ENCODE results near the gene PPP1R9A. TPM values are rescaled to one million over a fixed set of nuclear protein-coding genes. Genes with fewer than 3 reads are reported as not detected.

PPP1R9A gene
- total RNA-seq, 1 experiment from 2014 or later = 13.5 TPM

DNA sequence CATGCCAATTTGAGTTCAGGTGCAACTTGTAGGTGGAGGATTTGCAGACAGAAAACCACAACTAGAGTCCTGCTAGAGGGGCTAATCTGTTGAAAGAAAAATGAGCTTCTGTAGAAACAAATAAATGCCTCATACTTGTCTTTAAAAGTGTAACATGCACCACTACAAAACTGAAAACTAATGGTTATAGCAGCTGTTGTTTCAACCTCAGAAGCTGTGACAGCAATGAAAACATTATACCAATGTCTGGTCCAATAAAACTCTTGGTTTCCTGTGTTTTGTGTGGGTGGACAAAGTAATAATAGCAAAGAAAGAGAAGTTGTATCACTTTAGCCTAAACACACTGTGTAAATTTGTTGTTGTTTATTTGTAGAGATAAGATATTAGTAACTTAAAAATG, 3.4 kb upstream of the PPP1R9A start:
- RAD21 ChIA-PET (ENCODE audit: low non-redundant PET in 1 of 2, low total read pairs in 2 of 2, uncharacterized antibody in 2 of 2, unreplicated experiment in 2 of 2) = no interaction called here
- H3K9me2 ChIP-seq (ENCODE audit: insufficient read depth) = no peaks in the 10 kb centered on the region
- H3K9ac ChIP-seq (ENCODE audit: low read length) = no peak overlapping the region
- no TSS peak for BruUV-seq (replicated peaks)
- no peak for DNase-seq (ENCODE audit: low read depth, low spot score)
- no peak overlapping the region for H3K4me2 ChIP-seq (ENCODE audit: low read length)
- intact Hi-C loops (cut with micrococcal nuclease) = no loop called here
- no peak overlapping the region for H3K27ac ChIP-seq (ENCODE audit: low read depth, low read length)
- no peaks in the 10 kb centered on the region for H3K36me3 ChIP-seq (ENCODE audit: control insufficient read depth in 1 of 2, insufficient read depth in 2 of 2, low read length in 2 of 2)
- CTCF ChIA-PET = no interaction called here
- H3K9me3 ChIP-seq (ENCODE audit: control insufficient read depth in 1 of 2, insufficient read depth in 1 of 2, low read depth in 1 of 2, low read length in 2 of 2) = no peaks in the 10 kb centered on the region
- no peak overlapping the region for H3K4me3 ChIP-seq (replicated peaks in 1 of 2; ENCODE audit: low read depth in 1 of 2, low read length in 2 of 2)
- POLR2A ChIA-PET = no interaction called here
- TF ChIP-seq ZNF274 (IDR thresholded peaks at IDR 0.05; ENCODE audit: low read depth, low read length) = no peak
- no peak for TF ChIP-seq TCF7L2 (IDR thresholded peaks at IDR 0.05; ENCODE audit: borderline replicate concordance, extremely low read depth, insufficient read depth, insufficient read length)
- TF ChIP-seq POLR2AphosphoS5 (IDR thresholded peaks at IDR 0.05; ENCODE audit: low read depth, low read length) = no peak
- TF ChIP-seq POLR2A (IDR thresholded peaks at IDR 0.05; ENCODE audit: borderline replicate concordance, extremely low read depth, insufficient read depth, insufficient read length) = no peak
- no peak for TF ChIP-seq CEBPB (IDR thresholded peaks at IDR 0.05; ENCODE audit: low read depth)
- TF ChIP-seq, protein P1, sequence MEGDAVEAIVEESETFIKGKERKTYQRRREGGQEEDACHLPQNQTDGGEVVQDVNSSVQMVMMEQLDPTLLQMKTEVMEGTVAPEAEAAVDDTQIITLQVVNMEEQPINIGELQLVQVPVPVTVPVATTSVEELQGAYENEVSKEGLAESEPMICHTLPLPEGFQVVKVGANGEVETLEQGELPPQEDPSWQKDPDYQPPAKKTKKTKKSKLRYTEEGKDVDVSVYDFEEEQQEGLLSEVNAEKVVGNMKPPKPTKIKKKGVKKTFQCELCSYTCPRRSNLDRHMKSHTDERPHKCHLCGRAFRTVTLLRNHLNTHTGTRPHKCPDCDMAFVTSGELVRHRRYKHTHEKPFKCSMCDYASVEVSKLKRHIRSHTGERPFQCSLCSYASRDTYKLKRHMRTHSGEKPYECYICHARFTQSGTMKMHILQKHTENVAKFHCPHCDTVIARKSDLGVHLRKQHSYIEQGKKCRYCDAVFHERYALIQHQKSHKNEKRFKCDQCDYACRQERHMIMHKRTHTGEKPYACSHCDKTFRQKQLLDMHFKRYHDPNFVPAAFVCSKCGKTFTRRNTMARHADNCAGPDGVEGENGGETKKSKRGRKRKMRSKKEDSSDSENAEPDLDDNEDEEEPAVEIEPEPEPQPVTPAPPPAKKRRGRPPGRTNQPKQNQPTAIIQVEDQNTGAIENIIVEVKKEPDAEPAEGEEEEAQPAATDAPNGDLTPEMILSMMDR (IDR thresholded peaks at IDR 0.05 in 2 of 3, conservative IDR thresholded peaks at IDR 0.05 in 1 of 3; ENCODE audit: borderline replicate concordance in 1 of 3, insufficient read depth in 1 of 3, low read depth in 2 of 3, low read length in 2 of 3) = no peak
- ATAC-seq = no peak
- H3K27me3 ChIP-seq (ENCODE audit: insufficient read depth, low read length) = no peaks in the 10 kb centered on the region
- peaks cover 3 to 17% of the 10 kb centered on the region in 2 experiments; a peak in 3 of 4 replicates for H3K4me1 ChIP-seq (ENCODE audit: control insufficient read depth in 1 of 2, insufficient read depth in 2 of 2, low read length in 2 of 2)
- H4K20me1 ChIP-seq (ENCODE audit: insufficient read depth) = no peaks in the 10 kb centered on the region
- no peaks in the 10 kb centered on the region for H3K79me2 ChIP-seq (ENCODE audit: insufficient read depth, low read length)
- no peak overlapping the region for H2AFZ ChIP-seq (ENCODE audit: low read depth, low read length, poor library complexity, severe bottlenecking)

DNA sequence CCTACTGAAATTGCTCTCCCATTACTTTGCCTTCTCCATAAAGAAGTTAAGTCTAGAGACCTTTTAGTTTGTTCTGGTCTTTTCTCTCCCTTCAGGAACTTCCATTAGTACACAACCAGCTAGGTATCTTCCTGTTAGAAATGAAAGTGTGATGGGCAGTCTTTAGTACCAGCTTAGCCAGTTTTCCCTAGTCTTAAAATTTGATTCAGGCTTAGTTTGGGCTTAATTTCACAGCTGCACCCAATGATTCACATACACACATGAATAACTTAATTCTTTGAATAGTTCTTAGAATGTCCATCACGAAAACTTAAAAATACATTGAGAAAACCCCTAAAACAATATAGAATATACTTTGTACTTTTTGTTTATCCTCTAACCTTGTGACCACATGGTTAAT, 2.4 kb upstream of the PPP1R9A start:
- CTCF ChIA-PET = no interaction called here
- peaks cover 3 to 18% of the 10 kb centered on the region in 2 experiments; a peak in 3 of 4 replicates for H3K4me1 ChIP-seq (ENCODE audit: control insufficient read depth in 1 of 2, insufficient read depth in 2 of 2, low read length in 2 of 2)
- no peak for TF ChIP-seq EZH2 (IDR thresholded peaks at IDR 0.05)
- TF ChIP-seq CEBPB (IDR thresholded peaks at IDR 0.05; ENCODE audit: low read depth) = no peak
- TF ChIP-seq JUND (IDR thresholded peaks at IDR 0.05) = no peak
- no peak for TF ChIP-seq ZFX (IDR thresholded peaks at IDR 0.05)
- no peak for TF ChIP-seq POLR2A (IDR thresholded peaks at IDR 0.05; ENCODE audit: borderline replicate concordance, extremely low read depth, insufficient read depth, insufficient read length)
- TF ChIP-seq ELF1 (IDR thresholded peaks at IDR 0.05; ENCODE audit: borderline replicate concordance, low read depth) = no peak
- TF ChIP-seq POLR2AphosphoS5 (IDR thresholded peaks at IDR 0.05; ENCODE audit: low read depth, low read length) = no peak
- no TSS peak for BruUV-seq (replicated peaks)
- RAD21 ChIA-PET (ENCODE audit: low non-redundant PET in 1 of 2, low total read pairs in 2 of 2, uncharacterized antibody in 2 of 2, unreplicated experiment in 2 of 2) = no interaction called here
- no peak overlapping the region for H2AFZ ChIP-seq (ENCODE audit: low read depth, low read length, poor library complexity, severe bottlenecking)
- DNase-seq (ENCODE audit: low read depth, low spot score) (no peak), ATAC-seq (no peak)
- intact Hi-C loops (cut with micrococcal nuclease) = no loop called here
- no peaks in the 10 kb centered on the region for H3K9me2 ChIP-seq (ENCODE audit: insufficient read depth)
- H4K20me1 ChIP-seq (ENCODE audit: insufficient read depth) = no peaks in the 10 kb centered on the region
- POLR2A ChIA-PET = no interaction called here
- H3K9me3 ChIP-seq (ENCODE audit: control insufficient read depth in 1 of 2, insufficient read depth in 1 of 2, low read depth in 1 of 2, low read length in 2 of 2) = no peaks in the 10 kb centered on the region
- H3K27ac ChIP-seq (ENCODE audit: low read depth, low read length) = no peak overlapping the region
- H3K79me2 ChIP-seq (ENCODE audit: insufficient read depth, low read length) = no peaks in the 10 kb centered on the region
- H3K4me2 ChIP-seq (ENCODE audit: low read length) = no peak overlapping the region
- no peak overlapping the region for H3K9ac ChIP-seq (ENCODE audit: low read length)
- no peaks in the 10 kb centered on the region for H3K36me3 ChIP-seq (ENCODE audit: control insufficient read depth in 1 of 2, insufficient read depth in 2 of 2, low read length in 2 of 2)
- H3K4me3 ChIP-seq (replicated peaks in 1 of 2; ENCODE audit: low read depth in 1 of 2, low read length in 2 of 2) = no peak overlapping the region
- H3K27me3 ChIP-seq (ENCODE audit: insufficient read depth, low read length) = no peaks in the 10 kb centered on the region
